K562 (cell line): ENCODE results near the gene SLC41A3. TPM values are rescaled to one million over a fixed set of nuclear protein-coding genes. Genes with fewer than 3 reads are reported as not detected.

Experiments
- ADNP ChIP-seq: fragments of 200-800 bp; sonication (Bioruptor generic); IDR thresholded peaks from 2 replicates; pipeline ENCODE4 v1.6.1; 2016; ENCODE audit warnings: missing genetic modification characterization, missing compliant biosample characterization
- BCOR ChIP-seq: fragments of 450-650 bp; IDR thresholded peaks from 2 replicates; pipeline ENCODE4 v1.6.1; 2016
- CBFA2T3 ChIP-seq: fragments of 450-650 bp; IDR thresholded peaks from 2 replicates; pipeline ENCODE4 v1.6.1; 2017
- CHD4 ChIP-seq: fragments of 200-600 bp; sonication (generic); IDR thresholded peaks from 3 replicates; pipeline ENCODE4 v1.6.1; 2012; ENCODE audit warnings: low read depth, mild to moderate bottlenecking, mixed read lengths, low read length, inconsistent platforms; ENCODE audit not compliant: insufficient read depth, insufficient replicate concordance, poor library complexity, severe bottlenecking
- DLX4 ChIP-seq: fragments of 250-450 bp; sonication (Bioruptor Pico); IDR thresholded peaks from 2 replicates; pipeline ENCODE4 v1.6.1; 2021; ENCODE audit warnings: mild to moderate bottlenecking
- GABPB2 ChIP-seq: fragments of 250-450 bp; sonication (Bioruptor Pico); conservative IDR thresholded peaks from 2 replicates; pipeline ENCODE4 v1.5.1; 2021; ENCODE audit warnings: mild to moderate bottlenecking
- GTF2F1 ChIP-seq: IDR thresholded peaks from 2 replicates; pipeline ENCODE4 v1.6.1; 2011; ENCODE audit warnings: low read depth, low read length, improper control_type of control experiment
- HMG20B ChIP-seq: fragments of 250-450 bp; sonication (Bioruptor Pico); IDR thresholded peaks from 2 replicates; pipeline ENCODE4 v1.5.0; 2021; ENCODE audit warnings: mild to moderate bottlenecking
- IRF9 ChIP-seq: fragments of 450-650 bp; IDR thresholded peaks from 2 replicates; pipeline ENCODE4 v1.6.1; 2016; ENCODE audit warnings: missing biosample characterization, missing genetic modification characterization
- KDM1A ChIP-seq, 2 experiments: fragments of 450-650 bp; IDR thresholded peaks; 2 replicates each; pipeline ENCODE4 v1.6.1; 2016; ENCODE audit warnings: mild to moderate bottlenecking in 2 of 2
- LARP7 ChIP-seq: fragments of 450-650 bp; IDR thresholded peaks from 2 replicates; pipeline ENCODE4 v1.6.1; 2016
- MTF1 ChIP-seq: fragments of 250-450 bp; sonication (Bioruptor Pico); IDR thresholded peaks from 2 replicates; pipeline ENCODE4 v1.9.0; 2021; ENCODE audit warnings: moderate library complexity, mild to moderate bottlenecking, inconsistent platforms, borderline replicate concordance
- NCOA4 ChIP-seq: fragments of 450-650 bp; IDR thresholded peaks from 2 replicates; pipeline ENCODE4 v1.6.1; 2018; ENCODE audit warnings: mild to moderate bottlenecking; ENCODE audit not compliant: partially characterized antibody
- POLR2G ChIP-seq: fragments of 200-400 bp; formaldehyde crosslinking; IDR thresholded peaks from 2 replicates; pipeline ENCODE4 v1.6.1; 2017; ENCODE audit warnings: low read depth, mild to moderate bottlenecking, antibody characterized with exemption, low read length, moderate library complexity
- RBM25 ChIP-seq: fragments of 200-400 bp; formaldehyde crosslinking; IDR thresholded peaks from 2 replicates; pipeline ENCODE4 v1.6.1; 2018; ENCODE audit warnings: low read length, low read depth, moderate library complexity; ENCODE audit not compliant: severe bottlenecking
- SMARCA4 ChIP-seq: fragments of 450-650 bp; IDR thresholded peaks from 2 replicates; pipeline ENCODE4 v1.6.1; 2016
- SRSF7 ChIP-seq: fragments of 200-400 bp; formaldehyde crosslinking; optimal IDR thresholded peaks from 2 replicates; pipeline ENCODE3; 2017; ENCODE audit warnings: mild to moderate bottlenecking, low read depth, low read length
- ZHX1 ChIP-seq: fragments of 150-350 bp; conservative IDR thresholded peaks from 2 replicates; pipeline ENCODE4 v1.6.1; 2014; ENCODE audit warnings: low read length
- ZNF197 ChIP-seq: fragments of 200-800 bp; sonication (Bioruptor generic); IDR thresholded peaks from 2 replicates; pipeline ENCODE4 v1.6.1; 2016; ENCODE audit warnings: low read depth, missing genetic modification characterization, missing compliant biosample characterization
- ZNF3 ChIP-seq: fragments of 250-450 bp; sonication (Bioruptor Pico); IDR thresholded peaks from 2 replicates; pipeline ENCODE4 v1.5.0; 2021; ENCODE audit warnings: mild to moderate bottlenecking, moderate library complexity
- polyA plus RNA-seq, 8 experiments: library from polyadenylated mRNA; depleted of rRNA in 4 of 8; stranded (reverse) in 5 of 8; unstranded in 3 of 8; fragments of >200 nt; fragmentation: Nextera tagmentation in 2 of 8; fragmentation: Illumina TruSeq in 1 of 8; extraction: Ambion mirVana in 2 of 8; extraction: Trizol in 1 of 8; gene quantifications; 2 replicates each; pipeline versions ENCODE4 v1.2.1 to v1.2.3, GENCODE V29; 2011 to 2014; ENCODE audit warnings: inconsistent platforms in 1 of 8, missing spikeins in 1 of 8
- total RNA-seq, 7 experiments: library from RNA; depleted of rRNA in 6 of 7; stranded (reverse); fragments of >200 nt in 6 of 7; fragmentation: Illumina TruSeq in 2 of 7; extraction: Trizol in 2 of 7; gene quantifications; 2 replicates each; pipeline versions ENCODE4 v1.2.1 to v1.2.3, GENCODE V29; 2011 to 2021; ENCODE audit warnings: low replicate concordance in 1 of 7
- TF ChIP-seq, protein P1 (sequence below), 3 experiments: IDR thresholded peaks in 2 of 3; conservative IDR thresholded peaks in 1 of 3; 2 replicates each; pipeline ENCODE4 v1.5.1; 2011 to 2012; ENCODE audit warnings: low read length in 3 of 3, mild to moderate bottlenecking in 3 of 3, control low read depth in 2 of 3, improper control_type of control experiment in 1 of 3, inconsistent platforms in 1 of 3, low read depth in 1 of 3, mixed read lengths in 1 of 3, moderate library complexity in 1 of 3; ENCODE audit not compliant: insufficient read depth in 2 of 3
- TF ChIP-seq, protein P2 (sequence below): IDR thresholded peaks from 2 replicates; pipeline ENCODE4 v1.6.1; 2014; ENCODE audit warnings: antibody characterized with exemption

The SLC41A3 gene
- total and polyA plus RNA-seq, 9 of the 15 experiments (the other 6 are each of a cell fraction or from before 2014, with no cell fraction given) = 4.1 to 20.7 (median 11.2) TPM

DNA sequence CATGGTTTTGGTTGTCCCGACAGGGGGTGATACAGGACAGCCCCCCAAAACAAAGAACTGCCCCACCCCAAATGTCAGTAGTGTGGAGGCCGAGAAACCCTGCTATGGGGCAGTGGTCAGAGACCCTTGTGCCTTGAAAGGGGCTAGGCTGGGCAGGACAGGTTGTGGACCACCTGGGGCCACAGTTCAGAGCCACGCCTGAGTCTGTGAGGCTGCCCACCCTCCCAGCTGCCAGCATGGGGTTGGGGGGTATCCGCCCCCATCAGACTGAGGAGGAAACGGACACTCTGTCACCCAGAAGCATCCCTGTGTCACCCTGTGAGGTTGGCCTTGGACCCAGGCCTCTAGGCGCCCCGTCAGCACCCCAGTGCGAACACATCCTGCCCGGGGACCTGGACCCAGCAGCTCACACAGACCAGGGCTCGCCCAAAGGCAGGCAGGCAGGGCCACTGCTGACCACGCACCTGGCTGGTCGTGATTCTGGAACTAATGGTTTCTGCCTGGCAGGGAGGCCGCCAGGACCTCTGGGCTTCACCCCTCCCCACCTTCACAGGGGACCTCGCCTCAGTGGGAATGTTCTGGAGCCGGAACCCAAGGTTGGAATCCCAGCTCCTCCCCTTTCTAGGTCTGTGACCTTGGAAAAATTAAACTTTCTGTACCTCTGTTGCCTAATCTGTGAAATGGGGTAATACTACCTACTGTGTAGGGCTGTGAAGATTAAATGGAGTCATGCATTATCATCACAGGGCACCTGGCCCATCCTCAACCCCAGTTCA lies 1.4 kb downstream of the SLC41A3 start (continued):
- TF ChIP-seq RBM25 (peak; percentile 80), ZNF3 (CRISPR knock-in tag) (no peak), HMG20B (CRISPR knock-in tag) (no peak), LARP7 (no peak), DLX4 (CRISPR knock-in tag) (no peak), CHD4 (peak; percentile 34), MTF1 (CRISPR knock-in tag) (no peak), ZHX1 (no peak), SMARCA4 (no peak), ZNF197 (CRISPR knock-in tag) (no peak), POLR2G (0 out of 2 replicates have a peak, but pooled peaks have one; percentile 35), KDM1A (IDR thresholded peaks at IDR 0.05) (peak; percentile 67 to 72), NCOA4 (no peak), BCOR (peak; percentile 85), CBFA2T3 (peak; percentile 19), GTF2F1 (no peak), SRSF7 (no peak), GABPB2 (no peak), ADNP (peak; percentile 57; the same call in 1 of the 2 replicates), IRF9 (tag) (no peak)
- TF ChIP-seq, protein P1, sequence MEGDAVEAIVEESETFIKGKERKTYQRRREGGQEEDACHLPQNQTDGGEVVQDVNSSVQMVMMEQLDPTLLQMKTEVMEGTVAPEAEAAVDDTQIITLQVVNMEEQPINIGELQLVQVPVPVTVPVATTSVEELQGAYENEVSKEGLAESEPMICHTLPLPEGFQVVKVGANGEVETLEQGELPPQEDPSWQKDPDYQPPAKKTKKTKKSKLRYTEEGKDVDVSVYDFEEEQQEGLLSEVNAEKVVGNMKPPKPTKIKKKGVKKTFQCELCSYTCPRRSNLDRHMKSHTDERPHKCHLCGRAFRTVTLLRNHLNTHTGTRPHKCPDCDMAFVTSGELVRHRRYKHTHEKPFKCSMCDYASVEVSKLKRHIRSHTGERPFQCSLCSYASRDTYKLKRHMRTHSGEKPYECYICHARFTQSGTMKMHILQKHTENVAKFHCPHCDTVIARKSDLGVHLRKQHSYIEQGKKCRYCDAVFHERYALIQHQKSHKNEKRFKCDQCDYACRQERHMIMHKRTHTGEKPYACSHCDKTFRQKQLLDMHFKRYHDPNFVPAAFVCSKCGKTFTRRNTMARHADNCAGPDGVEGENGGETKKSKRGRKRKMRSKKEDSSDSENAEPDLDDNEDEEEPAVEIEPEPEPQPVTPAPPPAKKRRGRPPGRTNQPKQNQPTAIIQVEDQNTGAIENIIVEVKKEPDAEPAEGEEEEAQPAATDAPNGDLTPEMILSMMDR (IDR thresholded peaks at IDR 0.05 in 2 of 3, conservative IDR thresholded peaks at IDR 0.05 in 1 of 3; ENCODE audit: insufficient read depth in 2 of 3, low read depth in 1 of 3, low read length in 3 of 3) = no peak
- TF ChIP-seq, protein P2, sequence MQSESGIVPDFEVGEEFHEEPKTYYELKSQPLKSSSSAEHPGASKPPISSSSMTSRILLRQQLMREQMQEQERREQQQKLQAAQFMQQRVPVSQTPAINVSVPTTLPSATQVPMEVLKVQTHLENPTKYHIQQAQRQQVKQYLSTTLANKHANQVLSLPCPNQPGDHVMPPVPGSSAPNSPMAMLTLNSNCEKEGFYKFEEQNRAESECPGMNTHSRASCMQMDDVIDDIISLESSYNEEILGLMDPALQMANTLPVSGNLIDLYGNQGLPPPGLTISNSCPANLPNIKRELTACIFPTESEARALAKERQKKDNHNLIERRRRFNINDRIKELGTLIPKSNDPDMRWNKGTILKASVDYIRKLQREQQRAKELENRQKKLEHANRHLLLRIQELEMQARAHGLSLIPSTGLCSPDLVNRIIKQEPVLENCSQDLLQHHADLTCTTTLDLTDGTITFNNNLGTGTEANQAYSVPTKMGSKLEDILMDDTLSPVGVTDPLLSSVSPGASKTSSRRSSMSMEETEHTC = no peak
